Choroid plexus epithelial cell (primary cell): ENCODE data around the gene FNDC3B.

Experiments used
- DNase-seq: peaks from one replicate; pipeline ENCODE4 v3.0.0-alpha.2; 2010; ENCODE audit warnings: low read depth
- H3K4me3 ChIP-seq: 2 replicates; pipeline ENCODE4 v1.5.1; 2011; ENCODE audit warnings: low read depth, mild to moderate bottlenecking, control low read depth, low read length, moderate library complexity
- CTCF ChIP-seq: conservative IDR thresholded peaks from 2 replicates; pipeline ENCODE4 v1.5.1; 2011; ENCODE audit warnings: low read depth, mild to moderate bottlenecking, control low read depth, inconsistent platforms, low read length, moderate library complexity

The FNDC3B gene

GRCh38 chr3:172309741-172310427, 270.5 kb downstream of the FNDC3B start:
- no peak for TF ChIP-seq CTCF
- no peak for DNase-seq
- no peak overlapping the region for H3K4me3 ChIP-seq

GRCh38 chr3:172310428-172310760, 271.0 kb downstream of the FNDC3B start:
- no peak for TF ChIP-seq CTCF
- DNase-seq = no peak
- H3K4me3 ChIP-seq = no peak overlapping the region

GRCh38 chr3:172311217-172311616, 271.8 kb downstream of the FNDC3B start:
- no peak for TF ChIP-seq CTCF
- no peak for DNase-seq
- no peak overlapping the region for H3K4me3 ChIP-seq

GRCh38 chr3:172312001-172312400, 272.6 kb downstream of the FNDC3B start:
- DNase-seq = no peak
- TF ChIP-seq CTCF = no peak
- no peak overlapping the region for H3K4me3 ChIP-seq

- no peak overlapping the region for H3K4me3 ChIP-seq
- no peak for DNase-seq
- TF ChIP-seq CTCF = no peak
Measured at GRCh38 chr3:172312711-172313110, 273.3 kb downstream of the FNDC3B start.

GRCh38 chr3:172313671-172314070, 274.3 kb downstream of the FNDC3B start:
- no peak overlapping the region for H3K4me3 ChIP-seq
- no peak for TF ChIP-seq CTCF
- DNase-seq = no peak

GRCh38 chr3:172314591-172315160, 275.3 kb downstream of the FNDC3B start:
- no peak for TF ChIP-seq CTCF
- no peak overlapping the region for H3K4me3 ChIP-seq
- DNase-seq = no peak
